Adrenal gland (tissue), 5 donors: ENCODE measurements around the gene ARHGAP25.

Experiments
- CTCF ChIP-seq, 6 experiments: fragments of 450-650 bp in 4 of 6; fragments of 200-600 bp in 2 of 6; sonication (generic) in 1 of 6; IDR thresholded peaks; 1 replicate in 5 of 6; 2 replicates in 1 of 6; pipeline versions ENCODE4 v1.5.1 to v1.8.0; 2016 to 2021; ENCODE audit warnings: antibody characterized with exemption in 6 of 6, mild to moderate bottlenecking in 2 of 6, moderate library complexity in 1 of 6
- POLR2A ChIP-seq, 2 donors: fragments of 450-650 bp; IDR thresholded peaks; one replicate each; pipeline ENCODE4 v1.6.1; 2017; ENCODE audit warnings: antibody characterized with exemption in 2 of 2, mild to moderate bottlenecking in 2 of 2, moderate library complexity in 1 of 2
- donor health status: DM: no; HTN: no; CAD: no.

DNA sequence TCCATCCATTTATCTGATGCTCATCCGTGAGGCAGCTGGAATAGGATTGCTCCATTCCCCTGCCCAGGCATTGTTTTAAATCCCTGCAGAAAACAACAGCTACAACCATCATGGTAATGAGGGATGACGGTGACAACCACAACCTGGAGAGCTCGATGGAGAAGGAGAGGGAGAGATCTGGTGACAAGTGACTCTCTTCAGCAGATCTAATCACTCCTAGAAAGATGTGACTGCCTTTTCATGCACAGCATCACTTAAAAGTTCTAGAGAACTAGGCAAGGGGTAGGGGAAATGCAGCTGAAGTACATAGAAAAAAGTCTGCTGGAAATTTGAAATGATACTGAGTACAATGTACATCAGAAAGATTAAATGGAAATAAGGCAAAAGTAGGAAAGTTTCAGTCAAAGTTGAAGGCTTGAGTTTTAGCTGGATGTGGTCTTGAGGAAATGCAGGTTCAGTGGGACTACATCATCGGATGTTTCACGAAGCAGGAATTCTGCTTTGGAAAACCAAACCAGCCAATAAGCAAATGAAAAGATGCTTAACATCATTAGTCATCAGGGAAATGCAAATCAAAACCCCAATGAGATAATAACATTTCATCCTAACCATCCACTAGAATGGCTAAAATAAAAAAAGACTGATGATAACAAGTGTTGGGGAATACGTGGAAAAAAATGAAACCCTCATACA is 6.8 kb upstream of the ARHGAP25 start:
- TF ChIP-seq CTCF (IDR thresholded peaks at IDR 0.05) (no peak), POLR2A (IDR thresholded peaks at IDR 0.05) (no peak)
